AG09319 (cell line): ENCODE data around the gene GCH1.

Experiments used
- DNase-seq: peaks from one replicate; pipeline ENCODE4 v3.0.0-alpha.2; 2010; ENCODE audit warnings: low read depth; ENCODE audit errors: extremely low read depth
- TF ChIP-seq, protein P1 (sequence below): IDR thresholded peaks from 2 replicates; pipeline ENCODE4 v1.5.1; 2011; ENCODE audit warnings: low read depth, mild to moderate bottlenecking, inconsistent platforms, low read length, moderate library complexity

Gene GCH1

DNA sequence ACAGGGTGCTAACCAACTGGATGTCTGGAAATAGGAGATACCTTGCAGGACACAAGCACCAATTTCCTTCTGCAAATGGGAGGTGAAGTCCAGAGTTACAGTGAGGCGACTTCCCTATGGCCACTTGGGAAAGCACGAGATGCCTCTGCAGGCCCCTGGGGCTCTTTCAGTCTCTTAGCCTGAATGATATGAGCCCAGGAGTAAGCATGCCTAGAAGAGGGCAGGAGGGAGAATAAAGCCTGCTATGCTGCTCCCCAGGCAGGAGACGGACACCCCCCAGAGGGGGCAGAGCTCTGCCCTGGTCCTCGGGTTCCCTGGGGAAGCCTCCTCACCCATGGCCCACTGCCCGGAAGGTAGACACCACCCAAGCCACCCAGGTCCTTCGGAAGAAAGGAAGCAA is 105.1 kb downstream of the GCH1 start:
- no peak for DNase-seq
- TF ChIP-seq, protein P1, sequence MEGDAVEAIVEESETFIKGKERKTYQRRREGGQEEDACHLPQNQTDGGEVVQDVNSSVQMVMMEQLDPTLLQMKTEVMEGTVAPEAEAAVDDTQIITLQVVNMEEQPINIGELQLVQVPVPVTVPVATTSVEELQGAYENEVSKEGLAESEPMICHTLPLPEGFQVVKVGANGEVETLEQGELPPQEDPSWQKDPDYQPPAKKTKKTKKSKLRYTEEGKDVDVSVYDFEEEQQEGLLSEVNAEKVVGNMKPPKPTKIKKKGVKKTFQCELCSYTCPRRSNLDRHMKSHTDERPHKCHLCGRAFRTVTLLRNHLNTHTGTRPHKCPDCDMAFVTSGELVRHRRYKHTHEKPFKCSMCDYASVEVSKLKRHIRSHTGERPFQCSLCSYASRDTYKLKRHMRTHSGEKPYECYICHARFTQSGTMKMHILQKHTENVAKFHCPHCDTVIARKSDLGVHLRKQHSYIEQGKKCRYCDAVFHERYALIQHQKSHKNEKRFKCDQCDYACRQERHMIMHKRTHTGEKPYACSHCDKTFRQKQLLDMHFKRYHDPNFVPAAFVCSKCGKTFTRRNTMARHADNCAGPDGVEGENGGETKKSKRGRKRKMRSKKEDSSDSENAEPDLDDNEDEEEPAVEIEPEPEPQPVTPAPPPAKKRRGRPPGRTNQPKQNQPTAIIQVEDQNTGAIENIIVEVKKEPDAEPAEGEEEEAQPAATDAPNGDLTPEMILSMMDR = no peak

DNA sequence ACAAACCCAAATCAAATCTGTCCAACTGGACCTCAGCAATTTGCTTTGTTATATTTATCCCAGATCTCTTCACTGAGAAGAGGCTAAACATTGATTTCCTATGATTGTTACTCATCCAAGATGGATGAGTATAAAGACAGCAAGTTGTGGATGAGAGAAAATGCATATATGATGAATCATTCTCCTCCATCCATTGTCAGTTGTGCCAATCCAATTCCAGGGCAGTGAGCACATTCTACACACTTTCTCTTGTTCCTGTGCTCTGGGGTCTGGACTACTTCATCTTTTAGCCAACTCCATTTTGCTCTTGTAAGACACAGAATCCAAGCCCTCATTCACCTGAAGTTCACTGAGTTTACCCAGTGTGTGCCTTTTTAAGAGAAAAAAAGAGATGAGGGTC is 105.7 kb downstream of the GCH1 start:
- no peak for DNase-seq
- TF ChIP-seq, protein P1 = no peak

DNA sequence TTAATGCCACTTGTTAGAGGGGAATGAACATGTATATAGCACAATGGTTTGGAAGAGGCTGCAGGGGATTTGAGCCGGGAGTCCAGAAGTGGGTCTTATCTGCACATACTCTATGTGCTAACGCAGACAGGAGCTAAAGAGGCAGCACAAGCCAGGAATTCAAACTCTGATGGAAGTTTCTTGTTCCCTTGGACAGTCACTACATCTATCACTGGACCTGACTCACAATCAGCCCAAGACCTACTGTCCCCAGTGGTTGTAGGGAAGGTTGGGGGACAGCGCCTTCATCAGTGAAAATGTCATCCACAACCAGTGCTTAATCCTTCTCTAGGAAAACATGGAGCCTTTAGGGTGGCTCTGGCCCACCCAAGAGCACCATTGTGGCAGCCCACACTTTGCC is 107.8 kb downstream of the GCH1 start:
- DNase-seq = no peak

DNA sequence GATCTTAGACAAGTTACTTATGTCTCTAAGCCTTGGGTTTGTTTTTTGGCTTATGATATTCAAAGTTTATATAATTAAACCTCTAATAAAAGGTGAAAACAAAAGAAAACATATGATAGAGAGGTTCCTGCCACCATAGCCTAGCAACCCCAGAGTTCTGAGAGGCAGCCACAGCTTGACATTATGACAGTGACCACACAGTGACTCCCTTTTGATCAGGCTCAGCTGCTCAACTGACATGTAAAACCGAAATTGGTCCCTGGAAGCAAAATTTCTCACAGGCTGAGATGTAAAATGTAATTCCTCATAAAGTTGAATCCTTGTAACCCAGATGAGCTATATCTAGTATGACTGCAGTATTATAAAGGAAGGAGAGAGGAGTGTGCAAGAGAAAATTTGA is 108.5 kb downstream of the GCH1 start:
- TF ChIP-seq, protein P1 = no peak
- no peak for DNase-seq

More for the DNA sequence above, 107.8 kb downstream of the GCH1 start:
- TF ChIP-seq, protein P1 = no peak

DNA sequence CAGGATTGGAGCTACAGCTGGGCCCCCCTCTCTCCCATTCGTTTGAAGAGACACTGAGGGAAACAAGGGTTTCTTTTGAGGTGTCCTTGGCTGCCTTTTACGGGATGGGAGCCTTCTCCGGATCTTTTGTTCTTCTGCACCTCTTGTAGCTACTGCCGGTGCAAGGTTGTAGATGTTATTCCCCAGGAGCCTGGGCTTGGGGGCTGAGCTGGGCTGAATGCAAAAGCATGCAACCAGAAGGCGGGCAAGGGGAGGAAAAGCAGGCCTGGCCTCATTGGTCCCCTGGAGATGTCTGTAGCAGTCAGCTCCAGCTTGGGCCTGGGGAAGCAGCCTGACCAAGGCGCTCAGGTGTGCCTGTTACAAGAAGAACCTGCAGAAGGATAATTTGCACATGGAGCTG is 110.3 kb downstream of the GCH1 start:
- TF ChIP-seq, protein P1 = no peak
- no peak for DNase-seq
